Fibroblast of pulmonary artery (primary cell): ENCODE measurements around the gene ZNF516.

ENCODE experiments used
- DNase-seq: peaks from one replicate; pipeline ENCODE4 v3.0.0-alpha.2; 2010; ENCODE audit warnings: low read depth
- H3K4me3 ChIP-seq: replicated peaks from 2 replicates; pipeline ENCODE4 v1.5.1; 2011; ENCODE audit warnings: low read depth, mild to moderate bottlenecking, control low read depth, low read length, moderate library complexity
- TF ChIP-seq, protein P1 (sequence below): IDR thresholded peaks from 2 replicates; pipeline ENCODE4 v1.5.1; 2011; ENCODE audit warnings: mild to moderate bottlenecking, control low read depth, low read length, inconsistent platforms; ENCODE audit errors: missing control alignments

The ZNF516 gene

DNA sequence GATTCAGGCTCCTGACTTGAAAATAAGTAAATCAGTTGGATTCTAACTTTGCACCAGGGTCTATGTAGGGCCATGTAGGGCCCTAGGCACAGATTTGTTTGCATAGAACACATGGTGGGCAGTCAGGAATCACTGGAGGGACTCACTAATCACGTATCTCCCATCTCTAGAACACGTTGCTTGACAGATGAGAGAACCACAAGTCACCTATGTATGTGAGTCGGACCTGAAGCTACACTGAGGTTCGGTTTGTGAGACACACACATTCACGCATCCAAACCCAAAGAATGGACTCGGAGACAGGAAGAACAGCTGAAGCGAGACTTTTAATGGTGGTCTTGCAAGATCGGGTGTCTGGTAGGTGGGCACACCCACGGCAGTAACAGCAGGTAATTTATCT, 157.0 kb downstream of the ZNF516 start:
- H3K4me3 ChIP-seq: no peak overlapping the region
- no peak for DNase-seq
- TF ChIP-seq, protein P1, sequence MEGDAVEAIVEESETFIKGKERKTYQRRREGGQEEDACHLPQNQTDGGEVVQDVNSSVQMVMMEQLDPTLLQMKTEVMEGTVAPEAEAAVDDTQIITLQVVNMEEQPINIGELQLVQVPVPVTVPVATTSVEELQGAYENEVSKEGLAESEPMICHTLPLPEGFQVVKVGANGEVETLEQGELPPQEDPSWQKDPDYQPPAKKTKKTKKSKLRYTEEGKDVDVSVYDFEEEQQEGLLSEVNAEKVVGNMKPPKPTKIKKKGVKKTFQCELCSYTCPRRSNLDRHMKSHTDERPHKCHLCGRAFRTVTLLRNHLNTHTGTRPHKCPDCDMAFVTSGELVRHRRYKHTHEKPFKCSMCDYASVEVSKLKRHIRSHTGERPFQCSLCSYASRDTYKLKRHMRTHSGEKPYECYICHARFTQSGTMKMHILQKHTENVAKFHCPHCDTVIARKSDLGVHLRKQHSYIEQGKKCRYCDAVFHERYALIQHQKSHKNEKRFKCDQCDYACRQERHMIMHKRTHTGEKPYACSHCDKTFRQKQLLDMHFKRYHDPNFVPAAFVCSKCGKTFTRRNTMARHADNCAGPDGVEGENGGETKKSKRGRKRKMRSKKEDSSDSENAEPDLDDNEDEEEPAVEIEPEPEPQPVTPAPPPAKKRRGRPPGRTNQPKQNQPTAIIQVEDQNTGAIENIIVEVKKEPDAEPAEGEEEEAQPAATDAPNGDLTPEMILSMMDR: no peak

DNA sequence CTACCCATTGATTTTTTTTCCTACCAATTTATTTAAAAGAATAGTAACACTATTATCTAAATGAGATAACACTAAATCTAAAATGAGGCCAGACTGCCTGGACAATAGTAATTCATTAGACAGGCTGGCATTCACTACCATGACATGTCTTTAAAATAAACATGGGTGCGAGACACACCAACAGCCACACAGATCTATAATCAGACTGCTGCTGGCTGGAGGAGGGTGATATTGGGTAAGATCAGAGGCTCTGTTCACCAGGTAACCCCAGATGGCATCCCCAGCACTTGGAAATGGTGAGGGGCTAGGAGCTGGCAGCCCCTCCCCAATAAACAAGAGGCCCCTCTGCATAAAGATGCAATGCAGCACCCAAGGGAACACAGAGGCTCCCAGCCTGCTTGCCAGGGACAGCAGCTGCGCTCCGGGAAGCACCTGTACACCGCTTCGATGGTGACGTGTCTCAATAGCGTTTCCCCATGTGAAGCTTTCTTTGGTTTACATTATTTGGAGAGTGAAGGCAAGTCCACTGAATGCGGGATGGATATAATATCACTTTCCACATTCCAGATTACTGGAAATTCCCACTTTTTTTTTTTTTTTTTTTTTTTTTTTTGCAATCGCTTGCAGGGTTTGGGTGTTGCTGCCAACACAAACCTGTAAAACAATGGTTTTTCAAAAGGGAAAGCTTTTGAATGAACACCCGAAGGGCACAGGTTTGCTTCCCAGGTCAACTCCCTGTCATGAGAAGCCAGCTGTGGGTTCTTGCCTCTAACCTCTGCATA, 159.0 kb downstream of the ZNF516 start:
- TF ChIP-seq, protein P1: no peak
- no peak for DNase-seq
- no peak overlapping the region for H3K4me3 ChIP-seq

DNA sequence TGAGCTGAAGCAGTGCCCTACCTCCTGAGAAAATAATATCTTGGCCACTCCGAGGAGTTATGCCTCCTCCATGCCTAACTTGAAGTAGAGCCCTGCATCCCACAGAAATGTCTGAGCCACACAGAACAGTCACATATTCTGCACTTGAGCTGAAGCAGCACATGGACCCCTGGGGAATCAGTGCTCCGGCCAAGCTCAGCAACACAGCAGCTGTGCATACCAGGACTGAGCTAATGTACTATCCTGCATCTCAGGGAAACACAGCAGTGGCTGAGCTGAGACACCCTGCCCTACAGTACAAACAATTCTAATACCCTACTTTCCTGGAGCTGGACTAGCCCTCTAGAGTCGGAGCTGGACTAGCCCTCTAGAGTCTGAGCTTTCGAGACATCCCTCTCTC, 166.9 kb downstream of the ZNF516 start:
- DNase-seq: no peak
- TF ChIP-seq, protein P1: no peak
- H3K4me3 ChIP-seq: no peak overlapping the region

DNA sequence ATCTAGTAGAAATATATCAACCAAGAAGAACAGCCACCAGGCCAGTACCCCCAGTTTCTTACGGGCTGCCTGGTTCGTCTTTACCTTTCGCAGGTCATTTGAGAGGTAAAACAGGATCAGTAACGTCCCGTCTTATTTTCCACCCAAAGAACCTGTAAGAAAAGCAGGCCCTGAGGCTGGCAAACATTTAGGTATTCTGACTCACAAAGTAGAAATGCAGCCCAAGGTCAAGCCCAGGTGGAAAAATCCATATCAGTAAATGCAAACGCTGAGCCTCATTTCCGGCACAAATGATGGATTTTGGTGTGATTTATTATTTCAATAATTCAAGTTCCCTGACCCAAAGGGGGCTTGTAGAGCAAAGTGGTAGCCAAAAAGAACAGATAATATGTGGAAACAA, 171.2 kb downstream of the ZNF516 start:
- no peak overlapping the region for H3K4me3 ChIP-seq
- TF ChIP-seq, protein P1: no peak
- DNase-seq: no peak

DNA sequence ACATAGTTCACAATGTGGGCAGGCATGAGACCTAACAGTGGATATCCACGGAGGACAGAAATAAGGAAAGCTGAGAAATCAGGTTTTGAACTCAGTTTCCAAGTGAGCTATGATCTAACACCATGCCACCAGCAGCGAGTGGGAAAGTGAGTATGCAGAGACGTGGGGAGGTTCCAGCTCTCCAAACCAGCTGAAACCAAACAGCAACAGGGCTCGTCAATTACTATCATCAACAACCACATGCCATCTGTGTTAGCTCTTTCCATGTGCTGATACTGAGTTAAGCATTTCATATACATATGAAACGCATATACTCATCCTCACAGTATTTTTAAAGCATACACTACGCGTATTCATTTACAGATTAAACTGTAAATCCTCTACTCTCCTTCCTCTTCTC, 172.4 kb downstream of the ZNF516 start:
- DNase-seq: no peak
- TF ChIP-seq, protein P1: no peak
- no peak overlapping the region for H3K4me3 ChIP-seq

DNA sequence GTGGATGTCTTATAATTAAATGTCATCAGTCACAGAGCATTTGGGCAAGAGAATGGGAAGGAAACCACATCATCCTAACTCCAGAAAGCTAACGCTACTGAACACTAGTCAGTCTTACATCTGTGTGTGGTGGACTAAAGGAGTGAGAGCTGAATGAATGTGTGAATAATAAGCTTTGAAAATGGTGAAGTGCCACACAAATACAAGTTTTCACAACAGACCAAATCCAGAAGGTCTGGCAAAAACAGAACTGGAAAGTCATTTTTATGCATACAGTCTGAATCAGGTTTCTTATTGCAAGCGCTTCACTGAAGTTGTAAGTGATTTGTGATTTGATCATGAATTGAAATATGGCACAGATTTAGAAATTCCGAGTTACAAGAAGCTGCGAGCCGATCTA, 175.7 kb downstream of the ZNF516 start:
- TF ChIP-seq, protein P1: no peak
- H3K4me3 ChIP-seq: no peak overlapping the region
- no peak for DNase-seq

DNA sequence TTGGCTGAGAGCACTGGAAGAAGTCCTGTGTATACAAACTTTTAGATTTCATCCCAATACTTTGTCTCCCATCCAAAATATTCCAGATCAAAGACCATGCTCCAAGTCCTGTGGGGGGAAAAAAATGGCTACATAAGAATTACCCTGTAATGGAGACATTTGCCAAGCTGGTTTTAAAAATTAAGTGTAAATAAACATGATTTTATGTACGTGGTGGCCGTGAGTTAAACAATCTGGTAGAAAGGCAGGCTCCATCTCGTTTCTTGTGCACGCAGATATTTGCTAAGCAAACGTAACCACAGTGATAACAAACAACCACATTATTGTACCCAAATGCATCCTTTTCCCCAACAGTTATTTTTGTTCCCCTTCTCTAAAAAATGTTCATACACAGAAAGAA, 176.4 kb downstream of the ZNF516 start:
- no peak for DNase-seq
- no peak overlapping the region for H3K4me3 ChIP-seq
- TF ChIP-seq, protein P1: no peak
